Glutamatergic neuron (in vitro differentiated cells): Measurements from ENCODE around the gene EZH2. TPM values are rescaled to one million over a fixed set of nuclear protein-coding genes. Genes with fewer than 3 reads are reported as not detected.

Source experiments
- DNase-seq: peaks from one replicate; pipeline ENCODE4 v3.0.0; 2022
- H3K27ac Mint-ChIP-seq: one replicate; pipeline ENCODE4 v1.8.0; 2020; ENCODE audit warnings: mild to moderate bottlenecking, mixed read lengths, inconsistent platforms; ENCODE audit not compliant: unreplicated experiment
- H3K27me3 Mint-ChIP-seq: one replicate; pipeline ENCODE4 v1.8.0; 2020; ENCODE audit warnings: mild to moderate bottlenecking, moderate library complexity, mixed read lengths, inconsistent platforms; ENCODE audit not compliant: unreplicated experiment
- H3K36me3 Mint-ChIP-seq: one replicate; pipeline ENCODE4 v1.8.0; 2020; ENCODE audit warnings: mild to moderate bottlenecking, mixed read lengths, inconsistent platforms; ENCODE audit not compliant: unreplicated experiment
- H3K4me1 Mint-ChIP-seq: one replicate; pipeline ENCODE4 v1.8.0; 2020; ENCODE audit warnings: mild to moderate bottlenecking, low read depth, mixed read lengths, inconsistent platforms; ENCODE audit not compliant: unreplicated experiment
- H3K4me3 Mint-ChIP-seq: one replicate; pipeline ENCODE4 v1.8.0; 2020; ENCODE audit warnings: mild to moderate bottlenecking, mixed read lengths, inconsistent platforms; ENCODE audit not compliant: unreplicated experiment
- H3K9me3 Mint-ChIP-seq: one replicate; pipeline ENCODE4 v1.8.0; 2020; ENCODE audit warnings: mild to moderate bottlenecking, moderate library complexity, mixed read lengths, inconsistent platforms; ENCODE audit not compliant: unreplicated experiment
- total RNA-seq: library from RNA; stranded (reverse); fragmentation: NEBNext Ultra II Directional; extraction: Animal tissue kit (Norgen Biotek cat#: 25700); gene quantifications from one replicate; pipeline ENCODE4 v1.2.1, GENCODE V29; 2021; ENCODE audit not compliant: unreplicated experiment
- TF ChIP-seq, protein P1 (sequence below): fragments of 200-600 bp; sonication (generic); IDR thresholded peaks from one replicate; pipeline ENCODE4 v1.5.0; 2021; ENCODE audit not compliant: partially characterized antibody, unreplicated experiment

The EZH2 gene
- total RNA-seq, 1 donor from 2014 or later: 314 TPM

DNA sequence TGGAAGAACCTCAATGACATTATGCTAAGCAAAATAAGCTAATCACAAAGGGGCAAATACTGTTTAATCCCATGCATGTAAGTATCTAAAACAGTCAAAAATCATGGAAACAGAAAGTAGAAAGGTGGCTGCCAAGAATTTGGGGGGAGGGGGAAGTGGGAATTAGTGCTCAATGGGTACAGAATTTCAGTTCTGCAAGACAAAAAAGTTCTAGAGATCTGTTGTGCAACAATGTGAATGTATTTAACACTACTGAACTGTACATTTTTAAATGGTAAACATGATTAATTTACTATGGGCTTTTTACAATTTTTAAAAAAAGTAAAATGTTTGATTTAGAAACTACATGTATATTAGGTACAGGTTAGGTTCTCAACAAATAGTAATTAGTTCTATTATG lies 11.9 kb downstream of the EZH2 start:
- Mint-ChIP-seq H3K4me1 (peaks cover 20% of the 10 kb centered on the region), H3K27me3 (no peaks in the 10 kb centered on the region), H3K4me3 (no peak overlapping the region), H3K27ac (no peak overlapping the region), H3K36me3 (peaks cover 8% of the 10 kb centered on the region), H3K9me3 (peaks cover 4% of the 10 kb centered on the region)
- DNase-seq: no peak
- TF ChIP-seq, protein P1, sequence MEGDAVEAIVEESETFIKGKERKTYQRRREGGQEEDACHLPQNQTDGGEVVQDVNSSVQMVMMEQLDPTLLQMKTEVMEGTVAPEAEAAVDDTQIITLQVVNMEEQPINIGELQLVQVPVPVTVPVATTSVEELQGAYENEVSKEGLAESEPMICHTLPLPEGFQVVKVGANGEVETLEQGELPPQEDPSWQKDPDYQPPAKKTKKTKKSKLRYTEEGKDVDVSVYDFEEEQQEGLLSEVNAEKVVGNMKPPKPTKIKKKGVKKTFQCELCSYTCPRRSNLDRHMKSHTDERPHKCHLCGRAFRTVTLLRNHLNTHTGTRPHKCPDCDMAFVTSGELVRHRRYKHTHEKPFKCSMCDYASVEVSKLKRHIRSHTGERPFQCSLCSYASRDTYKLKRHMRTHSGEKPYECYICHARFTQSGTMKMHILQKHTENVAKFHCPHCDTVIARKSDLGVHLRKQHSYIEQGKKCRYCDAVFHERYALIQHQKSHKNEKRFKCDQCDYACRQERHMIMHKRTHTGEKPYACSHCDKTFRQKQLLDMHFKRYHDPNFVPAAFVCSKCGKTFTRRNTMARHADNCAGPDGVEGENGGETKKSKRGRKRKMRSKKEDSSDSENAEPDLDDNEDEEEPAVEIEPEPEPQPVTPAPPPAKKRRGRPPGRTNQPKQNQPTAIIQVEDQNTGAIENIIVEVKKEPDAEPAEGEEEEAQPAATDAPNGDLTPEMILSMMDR: no peak

DNA sequence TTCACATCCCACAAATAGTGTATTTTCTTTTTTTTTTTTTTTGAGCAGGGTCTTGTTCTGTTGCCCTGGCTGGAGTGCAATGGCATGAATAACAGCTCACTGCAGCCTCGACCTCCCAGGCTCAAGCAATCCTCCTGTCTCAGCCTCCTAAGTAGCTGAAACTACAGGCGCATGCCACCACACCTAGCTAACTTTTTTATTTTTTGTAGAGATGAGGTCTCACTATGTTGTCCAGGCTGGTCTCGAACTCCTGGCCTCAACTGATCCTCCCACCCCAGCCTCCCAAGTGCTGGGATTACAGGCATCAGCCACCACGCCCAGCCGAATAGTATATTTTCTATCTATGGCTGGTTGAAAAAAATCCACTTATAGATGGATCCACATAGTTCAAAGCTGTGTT lies 12.5 kb downstream of the EZH2 start:
- peaks cover 20% of the 10 kb centered on the region for H3K4me1 Mint-ChIP-seq
- TF ChIP-seq, protein P1: no peak
- DNase-seq: no peak
- no peaks in the 10 kb centered on the region for H3K27me3 Mint-ChIP-seq
- H3K36me3 Mint-ChIP-seq: peaks cover 8% of the 10 kb centered on the region
- H3K4me3 Mint-ChIP-seq: no peak overlapping the region
- H3K27ac Mint-ChIP-seq: no peak overlapping the region
- peaks cover 4% of the 10 kb centered on the region for H3K9me3 Mint-ChIP-seq

DNA sequence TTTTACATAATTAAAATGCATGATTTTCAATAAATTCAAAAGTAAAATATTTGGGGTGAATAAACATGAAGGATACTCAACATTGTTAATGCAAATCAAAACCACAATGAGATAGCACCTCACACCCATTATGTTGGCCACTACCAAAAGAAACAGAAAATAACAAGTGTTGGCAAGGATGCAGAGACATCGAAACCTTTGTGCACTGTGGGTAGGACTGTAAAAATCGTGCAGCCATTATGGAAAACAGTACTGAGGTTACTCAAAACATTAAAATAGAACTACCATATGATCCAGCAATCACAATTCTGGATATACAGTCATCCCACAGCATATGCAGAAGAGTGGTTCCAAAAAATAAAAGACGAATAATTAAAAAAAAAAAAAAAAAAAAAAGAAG lies 13.1 kb downstream of the EZH2 start:
- H3K4me1 Mint-ChIP-seq: peaks cover 17% of the 10 kb centered on the region
- H3K27me3 Mint-ChIP-seq: no peaks in the 10 kb centered on the region

DNA sequence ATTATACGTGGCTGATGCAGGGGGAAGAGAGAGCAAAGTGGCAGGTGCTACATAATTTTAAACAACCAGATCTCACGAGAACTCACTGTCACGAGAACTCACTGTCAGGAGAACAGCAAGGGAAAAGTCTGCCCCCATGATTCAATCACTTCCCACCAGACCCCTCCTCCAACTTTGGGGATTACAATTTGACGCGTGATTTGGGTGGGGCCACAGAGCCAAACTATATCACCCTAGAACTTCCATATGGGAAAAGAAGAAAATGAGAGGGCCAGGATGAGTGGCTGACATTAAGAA lies 15.8 kb downstream of the EZH2 start:
- Mint-ChIP-seq H3K27ac (no peak overlapping the region), H3K4me3 (no peak overlapping the region), H3K27me3 (peaks cover 2% of the 10 kb centered on the region), H3K36me3 (peaks cover 8% of the 10 kb centered on the region), H3K9me3 (peaks cover 4% of the 10 kb centered on the region), H3K4me1 (peaks cover 17% of the 10 kb centered on the region)
- no peak for DNase-seq
- TF ChIP-seq, protein P1: no peak

More for the DNA sequence above, 13.1 kb downstream of the EZH2 start:
- Mint-ChIP-seq H3K27ac (no peak overlapping the region), H3K36me3 (peaks cover 8% of the 10 kb centered on the region), H3K4me3 (no peak overlapping the region), H3K9me3 (peaks cover 4% of the 10 kb centered on the region)
- no peak for DNase-seq
- TF ChIP-seq, protein P1: no peak

DNA sequence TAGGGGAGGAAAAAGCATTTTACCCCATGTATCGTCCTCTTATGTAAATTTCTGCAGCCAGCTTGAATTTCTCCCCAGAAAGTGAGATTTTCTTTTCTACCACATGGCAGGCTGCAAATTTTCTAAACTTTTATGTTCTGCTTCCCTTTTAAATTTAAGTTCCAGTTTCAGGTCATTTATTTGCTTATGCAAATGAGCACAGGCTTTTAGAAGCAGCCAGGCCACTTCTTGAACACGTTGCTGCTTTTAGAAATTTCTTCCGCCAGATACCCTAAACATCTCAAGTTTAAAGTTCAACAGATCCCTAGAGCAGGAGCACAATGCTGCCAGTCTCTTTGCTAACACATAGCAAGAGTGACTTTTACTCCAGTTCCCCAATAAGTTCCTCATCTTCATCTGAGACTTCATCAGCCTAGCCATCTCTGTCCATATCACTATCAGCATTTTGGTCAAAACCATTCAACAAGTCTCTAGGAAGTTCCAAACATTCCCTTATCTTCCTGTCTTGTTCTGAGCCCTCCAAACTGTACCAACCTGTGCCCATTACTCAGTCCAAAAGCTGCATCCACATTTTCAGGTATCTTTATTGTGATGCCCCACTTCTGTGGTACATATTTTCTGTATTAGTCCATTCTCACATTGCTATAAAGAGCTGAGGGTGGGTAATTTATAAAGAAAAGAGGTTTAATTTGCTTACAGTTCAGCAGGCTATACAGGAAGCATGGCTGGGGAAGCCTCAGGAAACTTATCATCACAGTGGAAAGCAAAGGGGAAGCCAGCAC lies 16.3 kb downstream of the EZH2 start:
- peaks cover 8% of the 10 kb centered on the region for H3K36me3 Mint-ChIP-seq
- no peak for DNase-seq
- H3K27me3 Mint-ChIP-seq: peaks cover 2% of the 10 kb centered on the region
- TF ChIP-seq, protein P1: no peak
- H3K27ac Mint-ChIP-seq: no peak overlapping the region
- peaks cover 18% of the 10 kb centered on the region for H3K4me1 Mint-ChIP-seq
- no peak overlapping the region for H3K4me3 Mint-ChIP-seq
- H3K9me3 Mint-ChIP-seq: peaks cover 4% of the 10 kb centered on the region
